IPS-NIHi7 (cell line): ENCODE results near the gene FBXL2.
"Not testable (repeated sequence)": the region's sequence is repeated elsewhere in the genome, so short reads cannot be mapped to it uniquely, and the experiment has no call there.

ENCODE experiments used
- DNase-seq: peaks from one replicate; pipeline ENCODE4 v3.0.0; 2012; ENCODE audit warnings: mixed read lengths; ENCODE audit errors: extremely low spot score

FBXL2 gene

DNA sequence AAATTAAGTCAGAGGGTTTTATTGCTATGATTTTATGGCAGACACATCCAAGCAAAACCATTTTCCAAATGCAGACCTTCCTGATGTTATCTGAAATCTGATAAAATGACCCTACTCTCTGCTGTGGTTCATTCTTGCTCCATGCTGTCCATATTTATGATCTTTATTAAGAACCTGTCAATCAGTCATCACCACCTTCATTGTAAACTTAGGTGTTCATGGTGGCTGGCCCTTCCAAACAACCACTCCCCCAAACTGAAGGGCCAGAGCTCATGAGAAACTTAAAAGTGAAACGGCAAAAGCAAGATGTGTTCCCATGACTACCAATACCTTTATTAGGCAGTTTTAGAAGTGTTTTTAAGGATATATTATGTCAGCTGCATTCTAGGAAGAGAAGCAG, 109.4 kb downstream of the FBXL2 start:
- DNase-seq: no peak

GRCh38 chr3:33388374-33389100, 111.3 kb downstream of the FBXL2 start:
- no peak for DNase-seq

DNA sequence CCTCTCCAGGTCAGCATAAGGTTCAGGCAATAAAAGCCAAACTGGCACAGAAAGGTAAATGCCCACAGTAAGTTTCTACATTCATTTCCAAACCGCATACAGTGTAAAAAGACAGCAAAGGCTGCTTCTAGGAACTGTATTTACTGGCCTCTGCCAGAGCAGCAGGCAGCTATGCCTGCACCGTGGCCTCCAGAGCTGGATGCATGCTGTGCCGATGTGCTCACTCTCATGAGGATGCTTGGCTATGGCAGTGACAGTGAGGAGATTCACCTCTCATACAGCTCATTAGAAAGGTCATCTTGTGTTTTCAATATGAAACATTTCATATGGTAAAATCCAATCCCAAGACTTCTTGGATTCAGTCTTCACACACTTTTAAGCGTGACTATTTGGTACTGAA, 112.7 kb downstream of the FBXL2 start:
- no peak for DNase-seq

DNA sequence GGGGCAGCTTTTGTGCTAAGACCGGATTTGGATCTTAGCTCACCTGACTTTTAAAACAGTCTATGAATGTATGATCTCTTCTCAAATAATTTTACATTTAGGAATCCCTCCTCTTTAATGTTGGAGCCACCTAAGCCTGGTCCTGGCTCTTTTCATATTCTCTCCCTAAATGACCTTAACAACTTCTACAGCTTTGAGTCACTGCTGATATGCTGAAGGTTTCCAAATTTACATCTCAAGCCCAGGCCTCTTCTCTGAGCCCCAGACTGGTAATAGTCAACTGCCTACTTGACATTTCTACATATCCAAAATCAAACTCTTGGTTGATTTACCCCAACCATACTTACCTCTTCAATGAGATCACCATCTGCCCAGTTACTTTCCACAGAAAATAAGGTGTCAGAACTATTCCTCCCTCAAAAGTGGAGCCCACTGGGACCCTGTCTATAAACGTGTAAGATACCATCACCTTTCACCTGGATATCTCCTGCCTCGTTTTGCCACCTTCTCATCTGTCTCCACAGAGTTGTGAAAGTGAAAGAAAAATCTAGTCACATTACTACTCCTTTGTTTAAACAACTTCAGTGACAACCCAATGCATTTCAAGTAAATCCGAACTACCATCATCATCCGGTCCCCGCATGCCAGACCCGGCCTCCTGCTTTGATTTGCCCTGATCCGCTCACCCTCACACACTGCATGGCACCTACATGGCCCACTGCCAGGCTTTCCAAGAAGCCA, 114.2 kb downstream of the FBXL2 start:
- no peak for DNase-seq

- DNase-seq: no peak
Measured at GRCh38 chr3:33392144-33392543, 114.9 kb downstream of the FBXL2 start.

- DNase-seq: no peak
Measured at GRCh38 chr3:33392703-33393125, 115.5 kb downstream of the FBXL2 start.

DNA sequence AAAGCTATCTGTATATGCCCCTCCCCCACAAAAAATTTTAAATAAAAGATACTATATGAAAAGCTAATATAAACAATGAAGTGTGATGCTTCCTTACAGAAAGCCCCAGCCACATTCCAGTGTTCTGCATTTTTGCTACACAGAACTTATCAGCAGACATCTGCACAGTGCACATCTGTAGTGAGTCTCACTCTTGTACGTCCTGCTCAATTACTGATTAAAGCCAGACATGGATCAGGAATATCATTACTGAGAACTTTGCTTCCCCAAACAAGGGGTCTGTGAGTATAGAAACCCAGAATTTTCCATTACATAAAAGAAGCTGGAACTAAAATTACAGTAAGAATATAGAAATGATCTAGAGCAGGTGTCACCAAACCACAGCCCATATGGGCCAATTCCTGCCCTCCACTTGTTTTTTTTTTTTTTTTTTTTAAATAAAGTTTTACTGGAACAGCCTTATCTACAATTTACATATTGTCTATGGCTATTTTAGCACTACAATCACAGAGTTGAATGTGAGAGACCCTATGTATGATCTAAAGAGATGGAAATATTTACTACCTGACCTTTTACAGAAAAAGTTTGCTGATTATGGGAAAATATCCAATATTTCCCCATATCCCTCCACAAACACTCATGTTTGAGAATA, 117.3 kb downstream of the FBXL2 start:
- no peak for DNase-seq

DNA sequence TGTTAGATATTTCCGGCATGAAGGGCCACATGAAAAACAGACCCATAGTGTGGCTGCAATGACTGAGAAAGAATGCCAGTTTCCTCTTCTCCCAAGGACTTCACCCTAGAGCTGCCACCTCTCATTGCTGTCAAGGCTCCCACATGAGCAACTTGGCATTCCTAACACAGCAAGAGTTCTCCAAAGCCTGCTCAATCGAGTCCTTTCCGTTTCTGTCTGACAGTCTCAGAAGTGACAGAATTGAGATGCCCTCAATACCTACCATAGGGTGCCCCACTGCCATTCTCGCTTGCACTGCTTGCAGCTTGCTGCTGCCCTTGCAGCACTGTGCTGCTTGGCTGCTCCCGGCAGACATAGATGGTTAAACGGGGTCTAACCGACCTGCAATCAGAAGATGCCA, 118.7 kb downstream of the FBXL2 start:
- no peak for DNase-seq

DNA sequence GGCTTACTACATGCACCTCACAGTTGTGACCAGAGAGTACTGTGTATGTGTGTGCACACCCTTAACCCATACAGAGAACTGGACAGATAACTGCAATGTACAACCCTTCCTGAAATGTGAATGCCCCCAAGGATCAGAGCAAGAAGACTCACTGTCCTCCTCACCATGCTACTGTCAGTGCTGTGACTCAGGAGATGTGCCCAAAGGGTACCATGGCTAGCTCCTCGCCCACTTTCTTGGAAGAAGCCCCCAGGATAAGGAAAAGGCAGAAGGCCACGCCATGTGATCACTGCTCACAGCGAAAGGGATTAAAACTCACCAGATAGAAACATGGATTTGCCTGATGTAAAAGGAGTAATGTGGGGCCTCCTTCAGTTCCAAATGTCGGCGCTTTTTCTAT, 121.2 kb downstream of the FBXL2 start:
- DNase-seq: no peak

GRCh38 chr3:33401781-33402180, 124.5 kb downstream of the FBXL2 start:
- DNase-seq: no peak

DNA sequence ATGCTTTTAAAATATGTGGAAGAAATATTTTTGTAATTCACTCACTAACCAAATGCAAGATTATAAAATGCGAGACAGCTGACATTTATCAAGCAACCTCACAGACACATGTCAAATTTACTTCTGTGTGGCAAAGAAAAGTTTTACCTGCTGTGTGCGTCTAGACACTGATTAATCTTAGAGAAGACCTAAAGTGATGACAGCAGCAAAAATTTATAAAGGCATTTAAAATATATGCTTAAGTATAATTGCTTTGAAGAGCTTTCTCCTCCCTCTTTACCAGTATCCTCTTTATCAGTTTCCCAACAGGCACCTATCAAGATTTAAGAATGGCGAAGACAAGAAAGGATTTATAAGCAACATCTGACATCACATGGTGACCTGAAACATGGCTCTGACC, 125.7 kb downstream of the FBXL2 start:
- no peak for DNase-seq

- DNase-seq: no peak
Measured at GRCh38 chr3:33403756-33404155, 126.5 kb downstream of the FBXL2 start.

DNA sequence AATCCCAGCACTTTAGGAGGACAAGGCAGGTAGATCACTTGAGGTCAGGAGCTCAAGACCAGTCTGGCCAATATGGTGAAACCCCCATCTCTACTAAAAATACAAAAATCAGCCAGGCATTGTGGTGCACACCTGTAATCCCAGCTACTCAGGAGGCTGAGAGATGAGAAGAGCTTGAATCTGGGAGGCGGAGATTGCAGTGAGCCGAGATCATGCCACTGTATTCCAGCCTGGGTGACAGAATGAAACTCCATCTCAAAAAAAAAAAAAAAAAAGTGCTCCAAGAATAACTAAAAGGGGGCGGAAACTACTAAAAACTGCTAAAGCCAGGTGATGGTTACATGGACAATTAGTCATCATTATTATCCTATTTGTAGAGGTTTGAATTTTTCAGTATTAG, 133.6 kb downstream of the FBXL2 start:
- DNase-seq: not testable (repeated sequence)

- no peak for DNase-seq
Measured at GRCh38 chr3:33417066-33417673, 139.9 kb downstream of the FBXL2 start.

- DNase-seq: no peak
Measured at GRCh38 chr3:33419948-33420347, 142.7 kb downstream of the FBXL2 start.

- peak; percentile 32 for DNase-seq
Measured at GRCh38 chr3:33420966-33421365, 143.7 kb downstream of the FBXL2 start.

GRCh38 chr3:33424606-33425452, 147.6 kb downstream of the FBXL2 start:
- no peak for DNase-seq

- DNase-seq: no peak
Measured at GRCh38 chr3:33425453-33425852, 148.2 kb downstream of the FBXL2 start.

DNA sequence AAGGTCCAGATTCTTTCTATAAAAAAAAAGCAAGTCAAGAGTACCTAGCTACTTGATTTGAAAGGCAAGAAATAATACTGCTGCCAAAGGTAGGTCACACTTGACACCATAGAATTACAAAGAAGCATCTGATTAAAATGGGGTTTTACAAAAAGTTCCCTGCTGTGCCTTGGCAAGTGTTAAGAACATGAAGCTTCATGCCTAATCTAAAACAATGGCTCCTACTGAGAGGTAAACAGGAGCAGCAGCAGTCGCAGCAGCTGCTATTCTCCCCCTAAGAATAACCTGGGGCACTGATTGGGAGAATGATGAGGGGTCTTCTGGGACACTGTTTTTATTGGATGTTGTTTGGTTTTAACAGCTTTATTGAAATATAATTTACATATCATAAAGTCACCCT, 148.8 kb downstream of the FBXL2 start:
- peak; percentile 56 for DNase-seq

GRCh38 chr3:33426630-33427317, 149.5 kb downstream of the FBXL2 start:
- no peak for DNase-seq

DNA sequence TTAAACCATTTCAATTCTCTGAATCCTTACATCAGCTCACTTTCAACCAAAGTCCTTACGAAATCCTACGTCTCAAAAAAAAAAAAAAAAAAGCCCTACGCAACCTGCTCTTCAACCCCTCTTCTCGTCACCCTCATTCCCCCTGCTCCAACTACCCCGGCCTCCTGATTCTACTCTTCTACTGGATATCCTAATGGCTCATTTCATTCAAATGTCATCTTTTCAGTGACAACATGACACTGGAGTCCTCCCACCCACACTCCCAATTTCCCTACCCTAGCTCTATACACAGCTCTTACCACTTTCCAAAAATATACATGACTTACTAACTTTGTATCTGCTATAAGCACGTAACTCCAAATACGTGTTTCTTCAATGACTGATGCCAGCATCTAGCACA, 151.5 kb downstream of the FBXL2 start:
- no peak for DNase-seq
